ENCODE measurements around the gene SIGLEC11. TPM values are rescaled to one million over a fixed set of nuclear protein-coding genes. Genes with fewer than 3 reads are reported as not detected.

SIGLEC11 gene
- total and polyA plus RNA-seq, 2 of the 13 experiments (the other 11 are each of a cell fraction or from before 2014, with no cell fraction given) = not detected

DNA sequence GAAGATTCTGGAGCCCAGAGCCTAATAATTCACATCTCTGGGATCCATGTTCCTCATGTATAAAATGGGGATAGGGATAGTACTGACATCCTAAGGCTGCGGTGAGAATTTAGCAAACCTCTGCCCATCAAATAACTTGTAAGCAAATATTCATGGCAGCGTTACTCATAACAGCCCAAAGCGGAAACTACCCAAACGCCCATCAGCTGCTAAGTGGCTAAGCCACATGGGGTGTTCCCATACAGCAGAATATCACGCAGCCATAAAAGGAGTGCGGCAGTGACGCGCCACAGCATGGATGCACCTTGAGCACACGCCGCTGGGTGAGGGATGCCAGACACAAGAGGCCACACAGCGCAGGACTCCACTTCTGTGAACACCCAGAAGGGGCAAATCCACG is 44.5 kb upstream of the SIGLEC11 start:
- Histone ChIP-seq H3K9me3 (ENCODE audit: low read length) (no peaks in the 10 kb centered on the region), H3K79me2 (ENCODE audit: insufficient read depth, low read length) (no peaks in the 10 kb centered on the region), H3K4me1 (ENCODE audit: insufficient read depth, low read length) (no peaks in the 10 kb centered on the region), H3K27ac (ENCODE audit: extremely low read length, insufficient read depth, low read length) (no peak overlapping the region), H4K20me1 (ENCODE audit: insufficient read depth, low read length) (no peaks in the 10 kb centered on the region), H3K9ac (ENCODE audit: insufficient read depth, low read depth, low read length) (no peak overlapping the region), H3K4me3 (replicated peaks in 1 of 3; ENCODE audit: insufficient read depth in 1 of 3, low read depth in 2 of 3, low read length in 3 of 3) (no peak overlapping the region), H2AFZ (ENCODE audit: low read length) (no peak overlapping the region), H3K4me2 (ENCODE audit: low read depth, low read length) (no peak overlapping the region), H3K27me3 (ENCODE audit: control insufficient read depth in 1 of 2, insufficient read depth in 2 of 2, low read length in 2 of 2) (no peaks in the 10 kb centered on the region), H3K36me3 (replicated peaks in 1 of 2; ENCODE audit: control insufficient read depth in 1 of 2, insufficient read depth in 2 of 2, low read length in 2 of 2) (peaks cover 25 to 70% of the 10 kb centered on the region in 2 experiments)
- CTCF ChIA-PET (ENCODE audit: low intra/inter-chr PET ratio, low total read pairs) = no interaction called here
- no peak for FAIRE-seq
- POLR2A ChIA-PET = no interaction called here
- intact Hi-C loops (cut with micrococcal nuclease; ENCODE audit: unreplicated experiment) (no loop called here), in situ Hi-C loops (cut with HindIII; ENCODE audit: extremely low pct_ligation_motif_present, low pct_unique_long_range_greater_than_20kb) (no loop called here)
- no peak for ATAC-seq
- no peak for TF ChIP-seq CCAR2 (optimal IDR thresholded peaks at IDR 0.05; ENCODE audit: low read depth, low read length)
- TF ChIP-seq HNRNPLL (IDR thresholded peaks at IDR 0.05; ENCODE audit: low read depth, low read length, poor library complexity, severe bottlenecking) = no peak
- TF ChIP-seq, protein P1, sequence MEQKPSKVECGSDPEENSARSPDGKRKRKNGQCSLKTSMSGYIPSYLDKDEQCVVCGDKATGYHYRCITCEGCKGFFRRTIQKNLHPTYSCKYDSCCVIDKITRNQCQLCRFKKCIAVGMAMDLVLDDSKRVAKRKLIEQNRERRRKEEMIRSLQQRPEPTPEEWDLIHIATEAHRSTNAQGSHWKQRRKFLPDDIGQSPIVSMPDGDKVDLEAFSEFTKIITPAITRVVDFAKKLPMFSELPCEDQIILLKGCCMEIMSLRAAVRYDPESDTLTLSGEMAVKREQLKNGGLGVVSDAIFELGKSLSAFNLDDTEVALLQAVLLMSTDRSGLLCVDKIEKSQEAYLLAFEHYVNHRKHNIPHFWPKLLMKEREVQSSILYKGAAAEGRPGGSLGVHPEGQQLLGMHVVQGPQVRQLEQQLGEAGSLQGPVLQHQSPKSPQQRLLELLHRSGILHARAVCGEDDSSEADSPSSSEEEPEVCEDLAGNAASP (CRISPR knock-in tag; IDR thresholded peaks at IDR 0.05; ENCODE audit: borderline replicate concordance) = no peak
- TF ChIP-seq, protein P2, sequence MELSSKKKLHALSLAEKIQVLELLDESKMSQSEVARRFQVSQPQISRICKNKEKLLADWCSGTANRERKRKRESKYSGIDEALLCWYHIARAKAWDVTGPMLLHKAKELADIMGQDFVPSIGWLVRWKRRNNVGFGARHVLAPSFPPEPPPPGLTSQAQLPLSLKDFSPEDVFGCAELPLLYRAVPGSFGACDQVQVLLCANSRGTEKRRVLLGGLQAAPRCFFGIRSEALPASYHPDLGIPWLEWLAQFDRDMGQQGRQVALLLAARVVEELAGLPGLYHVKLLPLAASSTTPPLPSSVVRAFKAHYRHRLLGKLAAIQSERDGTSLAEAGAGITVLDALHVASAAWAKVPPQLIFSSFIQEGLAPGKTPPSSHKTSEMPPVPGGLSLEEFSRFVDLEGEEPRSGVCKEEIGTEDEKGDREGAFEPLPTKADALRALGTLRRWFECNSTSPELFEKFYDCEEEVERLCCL (CRISPR knock-in tag; IDR thresholded peaks at IDR 0.05; ENCODE audit: borderline replicate concordance) = no peak
- TF ChIP-seq ZNF101 (CRISPR knock-in tag; IDR thresholded peaks at IDR 0.05; ENCODE audit: borderline replicate concordance, low read depth) = no peak
- no peak for DNase-seq (ENCODE audit: low spot score)
- no TSS peak for BruUV-seq (replicated peaks)
- WGBS (ENCODE audit: low lambda C conversion rate) = 94% methylated on average over 12 of the region's 12 CpGs
